ENCODE measurements around the gene SGMS1. TPM values are rescaled to one million over a fixed set of nuclear protein-coding genes. Genes with fewer than 3 reads are reported as not detected.

SGMS1 gene
- total RNA-seq, 1 experiment from 2014 or later: 20.4 TPM

- Histone ChIP-seq H3K23ac (ENCODE audit: insufficient read length, low read depth, low read length) (no peak overlapping the region), H3K14ac (ENCODE audit: insufficient read depth, low read length) (no peak overlapping the region), H2AK5ac (ENCODE audit: insufficient read length, low read length) (no peak overlapping the region), H2AFZ (ENCODE audit: low read length) (no peak overlapping the region), H2BK15ac (ENCODE audit: low read depth, low read length) (no peak overlapping the region), H4K5ac (ENCODE audit: insufficient read length, low read depth, low read length) (no peak overlapping the region), H3K9ac (ENCODE audit: extremely low read depth, insufficient read length, low read length) (no peak overlapping the region), H3K4me1 (ENCODE audit: insufficient read depth, low read length) (peaks cover 1% of the 10 kb centered on the region; the same call in 1 of the 2 replicates), H3K79me2 (ENCODE audit: insufficient read depth, low read length) (peaks cover 2% of the 10 kb centered on the region; the same call in 1 of the 2 replicates), H3K27ac (ENCODE audit: insufficient read length, low read depth, low read length) (no peak overlapping the region), H3K56ac (ENCODE audit: insufficient read length, low read depth, low read length) (no peak overlapping the region), H4K91ac (ENCODE audit: insufficient read length, low read depth, low read length) (no peak overlapping the region), H3K18ac (ENCODE audit: insufficient read length, low read depth, low read length) (no peak overlapping the region), H3K79me1 (ENCODE audit: insufficient read depth, low read depth, low read length, poor library complexity, severe bottlenecking) (peaks cover 2% of the 10 kb centered on the region), H2BK5ac (ENCODE audit: insufficient read length, low read length) (no peak overlapping the region), H4K8ac (replicated peaks; ENCODE audit: insufficient read length, low read depth, low read length) (no peak overlapping the region), H3K27me3 (ENCODE audit: insufficient read depth, low read length) (no peaks in the 10 kb centered on the region), H2BK120ac (ENCODE audit: low read depth, low read length, poor library complexity, severe bottlenecking) (no peak overlapping the region), H3T11ph (ENCODE audit: low read length) (no peak overlapping the region), H3K4me2 (ENCODE audit: insufficient read depth, insufficient read length, low read length) (no peak overlapping the region), H3K9me3 (ENCODE audit: control insufficient read depth, low read depth, low read length) (no peaks in the 10 kb centered on the region), H3K23me2 (ENCODE audit: insufficient read length, low read depth, low read length, poor library complexity, severe bottlenecking) (no peaks in the 10 kb centered on the region), H4K20me1 (ENCODE audit: control insufficient read depth, insufficient read depth, insufficient read length) (no peaks in the 10 kb centered on the region), H2BK12ac (ENCODE audit: insufficient read length, low read depth, low read length) (no peak overlapping the region), H2BK20ac (ENCODE audit: low read depth, low read length, poor library complexity, severe bottlenecking) (no peak overlapping the region), H3K4ac (ENCODE audit: low read depth, low read length) (no peak overlapping the region)
- H3K36me3 Mint-ChIP-seq (ENCODE audit: insufficient read depth in 1 of 3, low read depth in 3 of 3): no peaks in the 10 kb centered on the region
- peaks cover 25 to 48% of the 10 kb centered on the region in 2 experiments for H3K4me1 Mint-ChIP-seq
- DNase-seq: no peak
- H3K9me3 Mint-ChIP-seq: no peaks in the 10 kb centered on the region
- no peak overlapping the region for H3K4me3 Mint-ChIP-seq
- no peak for TF ChIP-seq CTCF (conservative IDR thresholded peaks at IDR 0.05)
- no peak overlapping the region for H3K27ac Mint-ChIP-seq
- WGBS (ENCODE audit: extremely low coverage, insufficient read length, low lambda C conversion rate): no CpG with 5 or more reads among the region's 1 CpG
- no peaks in the 10 kb centered on the region for H3K27me3 Mint-ChIP-seq (ENCODE audit: low read depth)
Observed at GRCh38 chr10:50557130-50557682, 66.5 kb downstream of the SGMS1 start.
